Measurements from ENCODE around the gene SFMBT1.
"Not testable (repeated sequence)": the region's sequence is repeated elsewhere in the genome, so short reads cannot be mapped to it uniquely, and the experiment has no call there.

The SFMBT1 gene

DNA sequence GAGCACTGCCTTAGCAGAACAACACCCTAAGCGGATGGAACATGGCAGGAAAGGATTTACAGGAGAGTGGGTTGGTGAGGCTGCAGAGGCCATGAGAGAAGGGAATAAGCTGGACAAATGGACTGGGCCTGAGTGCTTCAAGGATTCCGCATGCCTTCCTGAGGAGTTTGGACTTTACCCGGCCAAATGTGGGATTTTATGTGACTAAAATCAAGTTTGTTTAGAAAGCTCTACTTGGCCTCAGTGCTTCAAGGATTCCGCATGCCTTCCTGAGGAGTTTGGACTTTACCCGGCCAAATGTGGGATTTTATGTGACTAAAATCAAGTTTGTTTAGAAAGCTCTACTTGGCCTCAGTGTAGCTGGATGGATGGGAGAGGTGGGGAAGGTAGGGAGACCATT, 10.9 kb downstream of the SFMBT1 start:
- DNase-seq: not testable (repeated sequence)

DNA sequence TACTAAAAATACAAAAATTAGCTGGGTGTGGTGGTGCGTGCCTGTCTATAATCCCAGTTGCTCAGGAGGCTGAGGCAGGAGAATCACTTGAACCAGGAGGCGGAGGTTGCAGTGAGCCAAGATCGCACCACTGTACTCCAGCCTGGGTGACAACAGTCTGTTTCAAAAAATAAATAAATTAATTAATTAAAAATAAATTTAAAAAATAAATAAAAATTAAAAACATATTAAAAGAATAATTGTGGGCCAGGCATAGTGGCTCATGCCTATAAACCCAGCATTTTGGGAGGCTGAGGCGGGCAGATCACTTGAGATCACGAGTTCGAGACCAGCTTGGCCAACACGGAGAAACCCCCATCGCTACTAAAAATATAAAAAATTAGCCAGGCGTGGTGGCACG, 11.5 kb downstream of the SFMBT1 start:
- not testable (repeated sequence) for DNase-seq

DNA sequence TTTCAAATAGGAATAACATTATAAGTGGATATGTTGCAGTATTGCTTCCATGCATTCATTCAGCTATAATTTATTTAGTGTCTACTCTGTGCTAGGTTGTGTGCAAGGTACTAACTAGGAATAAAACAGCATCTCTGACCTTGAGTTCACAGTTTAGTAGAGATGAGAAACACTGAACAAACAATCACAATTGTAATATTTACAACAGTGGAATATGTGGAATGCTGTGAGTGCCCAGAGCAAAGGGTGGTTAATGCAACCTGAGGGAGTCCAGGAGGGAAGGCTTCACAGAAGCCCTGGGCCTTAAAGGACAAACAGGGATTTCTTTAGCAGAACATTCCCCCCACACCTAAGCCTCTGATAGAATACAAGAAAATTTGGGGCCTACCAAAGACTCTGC, 13.3 kb downstream of the SFMBT1 start:
- DNase-seq: no peak

DNA sequence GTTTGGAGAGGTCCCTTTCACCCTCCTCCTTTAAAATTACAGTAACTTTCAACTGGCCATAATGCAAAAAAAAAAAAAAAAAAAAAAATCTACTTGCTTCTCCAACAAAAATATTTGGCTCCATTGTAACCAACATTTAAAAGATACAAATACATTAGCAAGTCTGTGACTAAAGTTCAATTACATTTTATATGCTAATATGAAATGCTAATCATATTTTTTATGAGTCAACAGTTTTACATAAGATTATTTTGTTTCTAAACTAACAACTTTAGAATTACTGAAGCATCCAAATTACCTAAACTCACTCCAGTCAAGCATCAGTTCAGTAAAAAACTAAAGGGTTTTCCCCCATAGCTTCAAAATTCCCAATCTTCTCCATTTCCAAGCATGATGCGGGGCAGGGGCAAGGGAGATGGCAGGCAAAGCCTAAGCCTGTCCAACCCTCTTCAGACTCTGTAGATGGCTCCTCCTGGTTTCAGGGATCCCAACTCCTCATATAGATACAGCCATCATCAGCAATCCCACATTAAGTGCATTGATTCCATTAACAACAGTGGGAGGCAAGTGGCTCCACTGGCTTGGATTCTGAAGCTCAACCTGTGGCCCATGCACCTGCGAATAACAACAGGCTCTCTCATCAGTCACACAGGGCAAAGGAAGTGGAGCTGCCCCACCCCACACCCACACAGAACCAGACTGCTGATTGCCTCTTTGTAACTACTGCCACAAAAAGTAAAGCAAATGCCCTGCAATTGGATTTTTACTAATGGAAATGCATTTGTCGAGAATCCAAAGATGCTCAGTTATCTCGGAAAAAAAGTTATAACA, 15.0 kb downstream of the SFMBT1 start:
- DNase-seq: no peak

DNA sequence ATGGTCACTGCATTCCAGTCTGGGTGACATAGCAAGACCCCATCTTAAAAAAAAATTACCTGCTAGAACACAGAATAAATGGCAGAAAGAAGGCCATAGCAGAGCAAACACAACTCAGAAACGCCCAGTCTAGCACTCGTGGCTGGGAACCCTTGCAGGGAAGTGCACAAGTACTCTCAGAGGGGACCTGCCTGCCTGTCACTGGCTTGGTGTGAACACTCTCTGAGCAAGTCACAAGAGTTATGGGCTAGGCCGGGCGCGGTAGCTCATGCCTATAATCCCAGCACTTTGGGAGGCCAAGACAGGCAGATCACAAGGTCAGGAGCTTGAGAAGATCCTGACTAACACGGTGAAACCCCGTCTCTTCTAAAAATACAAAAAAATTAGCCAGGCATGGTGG, 17.2 kb downstream of the SFMBT1 start:
- DNase-seq: no peak

DNA sequence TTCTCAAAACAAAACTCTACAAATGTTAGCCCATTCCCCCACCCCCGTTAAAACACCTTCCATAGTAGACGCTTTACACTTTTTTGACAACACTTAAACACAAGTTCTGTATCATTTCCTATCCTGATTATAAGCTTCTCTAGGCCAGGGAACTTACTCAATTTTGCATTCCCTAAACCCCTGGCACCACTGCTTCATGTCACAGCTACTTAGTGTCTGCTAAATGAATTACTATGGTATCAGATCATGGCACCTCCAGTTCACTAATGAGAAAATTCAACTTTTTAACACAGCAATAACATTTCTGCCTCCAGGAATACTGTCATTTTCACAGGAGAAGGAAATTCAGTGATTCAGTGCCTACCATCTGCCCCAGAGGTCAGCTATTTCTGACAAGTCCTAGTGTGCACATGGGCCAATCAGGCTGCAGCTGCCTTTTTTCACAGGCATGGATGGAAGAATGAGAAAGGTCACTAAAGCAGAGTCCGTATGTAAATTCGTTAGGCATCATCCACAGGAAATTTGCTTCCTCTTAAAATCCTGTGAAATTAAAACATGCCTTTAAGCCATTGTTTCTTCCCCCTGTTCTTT, 18.5 kb downstream of the SFMBT1 start:
- DNase-seq: no peak

DNA sequence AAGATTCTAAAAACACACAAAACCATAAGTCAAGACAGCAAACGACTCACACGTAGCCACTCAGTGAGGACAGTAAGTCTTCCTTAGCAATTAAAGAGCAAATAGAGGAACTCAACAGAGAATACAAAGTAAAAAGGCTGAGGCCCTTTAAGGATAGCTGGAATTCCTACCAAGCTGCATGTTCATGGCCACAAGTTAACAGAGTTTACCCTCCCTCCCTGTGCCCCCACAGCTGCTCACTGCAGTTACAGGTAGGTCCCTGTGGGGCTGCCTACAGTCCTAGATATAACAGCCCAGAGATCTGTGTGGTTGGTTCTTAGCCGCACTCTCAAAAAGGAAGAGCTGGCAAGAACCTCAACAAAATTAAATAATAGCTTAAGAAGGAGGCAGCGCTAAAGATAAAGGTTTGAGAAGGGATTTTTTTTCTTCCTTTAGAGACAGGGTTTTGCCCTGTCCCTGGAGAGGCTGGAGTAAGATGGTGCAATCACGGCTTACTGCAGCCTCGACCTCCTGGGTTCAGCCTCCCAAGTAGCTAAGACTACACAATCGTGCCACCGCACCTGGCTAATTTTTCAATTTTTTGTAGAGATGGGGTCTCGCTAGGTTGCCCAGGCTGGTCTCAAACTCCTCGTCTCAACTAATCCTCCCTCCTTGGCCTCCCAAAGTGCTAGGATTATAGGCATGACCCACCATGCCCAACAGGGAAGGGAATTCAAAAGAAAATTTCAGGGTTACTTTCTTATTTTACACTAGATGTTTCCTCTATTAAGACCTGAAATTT, 19.3 kb downstream of the SFMBT1 start:
- no peak for DNase-seq

DNA sequence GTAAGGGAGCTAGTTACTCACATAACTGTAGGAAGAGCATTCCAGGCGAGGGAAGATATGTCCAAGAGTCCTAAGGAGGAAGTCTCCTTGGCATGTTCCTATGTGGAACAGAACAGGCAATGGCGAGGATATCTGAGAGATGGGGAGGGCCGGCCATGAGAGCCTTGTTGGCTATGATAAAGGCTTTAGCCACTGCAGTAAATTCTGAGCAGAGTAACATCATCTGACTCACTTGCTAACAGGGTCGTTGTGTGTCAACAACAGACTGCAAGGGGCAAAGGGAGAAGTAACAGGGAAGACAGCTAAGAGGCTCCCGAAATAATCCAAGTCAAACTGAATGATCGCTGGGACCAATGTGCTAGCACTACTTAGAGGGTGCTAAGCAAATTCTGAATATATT, 21.6 kb downstream of the SFMBT1 start:
- DNase-seq: no peak

DNA sequence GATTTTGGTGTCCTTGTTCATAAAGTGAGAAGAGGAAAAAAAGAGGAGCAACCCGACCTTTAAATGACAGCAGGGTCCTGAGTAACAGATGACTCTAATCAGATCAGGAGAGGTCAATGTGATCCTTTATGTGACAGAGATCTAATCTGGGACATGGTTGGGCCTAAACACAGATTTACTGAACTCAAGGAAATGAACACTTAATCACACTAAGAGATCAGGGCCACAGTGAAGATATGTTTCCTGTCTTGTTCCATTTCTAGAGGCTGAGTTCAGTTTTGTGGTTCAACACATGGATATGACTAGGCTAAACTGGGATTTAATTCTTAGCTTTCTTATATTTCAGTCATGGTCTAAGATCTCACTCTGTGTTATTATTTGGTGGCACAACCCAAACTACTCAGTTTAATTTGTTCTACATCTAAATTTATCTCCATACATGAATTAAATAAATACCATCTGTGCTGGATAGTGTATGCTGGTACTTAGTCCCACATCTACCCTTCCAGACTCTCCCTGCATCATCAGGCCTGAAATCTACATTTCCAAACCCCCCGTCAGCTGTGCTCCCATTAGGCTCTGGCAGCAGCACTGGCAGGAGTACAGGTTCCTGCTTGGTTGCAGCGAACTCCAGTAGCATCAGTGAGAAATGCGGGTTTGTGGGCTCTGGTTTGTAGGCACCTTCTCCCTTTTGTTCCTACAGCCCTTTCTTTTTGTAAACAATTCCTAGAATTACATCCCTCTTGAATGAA, 22.6 kb downstream of the SFMBT1 start:
- DNase-seq: no peak

DNA sequence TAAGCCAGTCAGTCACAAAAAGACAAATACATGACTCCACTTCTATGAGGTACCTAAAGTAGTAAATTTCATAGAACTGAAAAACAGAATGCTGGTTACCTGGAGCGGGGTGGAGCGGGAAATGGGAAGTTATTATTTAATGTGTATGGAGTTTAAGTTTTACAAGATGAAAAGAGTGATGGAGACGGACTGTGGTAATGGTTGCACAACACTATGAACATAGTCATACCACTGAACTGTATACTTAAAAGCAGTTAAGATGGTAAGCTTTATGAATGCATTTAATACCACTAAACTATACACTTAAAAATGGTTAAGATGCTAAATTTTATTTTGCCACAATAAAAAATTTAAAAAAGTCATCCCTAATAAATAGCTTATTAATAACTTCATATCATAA, 23.2 kb downstream of the SFMBT1 start:
- no peak for DNase-seq

DNA sequence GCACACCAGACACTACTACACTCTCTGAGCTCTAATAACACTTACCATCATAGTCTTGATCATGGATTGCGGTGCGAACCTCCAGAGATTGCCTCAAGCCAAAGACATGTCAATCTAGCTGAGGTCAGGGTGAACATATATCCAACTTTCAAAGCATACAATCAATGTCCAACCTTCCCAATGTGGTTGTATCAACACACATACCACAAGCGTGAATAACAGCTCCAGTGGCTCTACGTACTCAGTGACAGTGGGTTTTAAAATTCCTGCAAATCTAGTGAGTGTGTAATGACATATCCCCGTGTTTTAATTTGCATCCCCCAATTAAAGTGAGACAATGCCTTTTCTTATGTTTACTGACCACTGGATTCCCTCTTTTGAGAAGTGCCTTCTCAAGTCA, 29.6 kb downstream of the SFMBT1 start:
- DNase-seq: no peak

DNA sequence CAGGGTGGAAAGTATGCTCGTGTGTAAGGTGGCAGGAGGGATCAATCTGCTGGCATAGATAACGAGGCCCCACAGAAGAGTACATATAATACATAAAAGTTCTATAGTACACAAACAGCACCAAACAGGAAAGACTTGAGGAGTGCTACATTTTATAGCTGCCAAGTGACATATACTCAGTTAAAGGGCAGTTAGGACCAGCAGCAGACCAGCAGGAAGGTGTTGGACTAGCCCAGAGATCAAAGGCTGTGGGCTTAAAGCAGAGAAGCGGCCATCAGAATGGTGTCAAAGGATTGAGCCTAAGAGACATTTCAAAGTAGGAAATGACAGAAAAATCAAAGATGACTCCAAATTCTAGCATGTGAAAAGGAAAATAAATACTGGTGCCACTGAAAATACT, 34.5 kb downstream of the SFMBT1 start:
- no peak for DNase-seq

DNA sequence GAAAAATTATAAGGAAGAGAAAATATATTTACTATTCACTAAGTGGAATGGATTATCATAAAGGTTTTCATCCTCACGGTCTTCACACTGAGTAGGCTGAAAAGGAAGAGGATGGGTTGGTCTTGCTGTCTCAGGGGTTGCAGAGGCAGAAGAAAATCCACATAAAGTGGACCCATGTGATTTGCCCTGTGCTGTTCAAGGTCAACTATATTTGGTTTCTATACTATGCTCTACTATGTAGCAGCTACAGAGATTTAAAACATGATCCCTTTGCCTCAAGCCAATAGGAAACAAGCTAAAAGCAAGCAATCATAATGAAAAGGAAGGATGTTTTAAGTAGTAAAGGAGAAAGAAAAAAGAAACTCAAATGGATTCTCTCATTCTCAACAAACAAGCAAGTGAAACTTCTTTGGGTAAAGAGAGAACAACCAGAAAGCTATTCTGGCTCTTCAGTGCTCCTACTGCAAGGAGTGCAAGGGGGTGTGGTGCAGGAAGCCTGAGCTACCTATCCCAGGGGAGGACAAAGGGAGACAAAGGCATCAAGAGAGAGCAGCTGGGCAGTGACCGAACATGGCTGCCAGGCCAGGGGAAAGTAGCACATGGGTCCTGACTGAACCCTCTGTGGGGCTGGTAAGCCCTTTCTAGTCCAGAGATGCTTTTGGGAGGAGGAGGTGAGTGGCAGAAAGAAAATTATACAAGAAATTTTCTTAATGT, 35.9 kb downstream of the SFMBT1 start:
- DNase-seq: no peak

DNA sequence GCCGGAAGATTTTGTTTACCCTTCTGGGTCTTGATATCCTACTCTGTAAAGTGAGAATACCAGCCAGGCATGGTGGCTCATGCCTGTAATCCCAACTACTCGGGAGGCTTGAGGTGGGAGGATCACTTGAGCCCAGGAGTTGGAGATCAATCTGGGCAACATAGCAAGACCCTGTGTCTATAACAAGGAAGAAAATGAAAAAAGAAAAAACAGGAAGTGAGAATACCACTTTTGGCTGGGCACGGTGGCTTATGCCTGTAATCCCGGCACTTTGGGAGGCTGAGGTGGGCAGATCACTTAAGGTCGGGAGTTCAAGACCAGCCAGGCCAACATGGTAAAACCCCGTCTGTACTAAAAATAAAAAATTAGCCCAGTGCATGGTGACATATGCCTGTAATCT, 36.9 kb downstream of the SFMBT1 start:
- DNase-seq: no peak

DNA sequence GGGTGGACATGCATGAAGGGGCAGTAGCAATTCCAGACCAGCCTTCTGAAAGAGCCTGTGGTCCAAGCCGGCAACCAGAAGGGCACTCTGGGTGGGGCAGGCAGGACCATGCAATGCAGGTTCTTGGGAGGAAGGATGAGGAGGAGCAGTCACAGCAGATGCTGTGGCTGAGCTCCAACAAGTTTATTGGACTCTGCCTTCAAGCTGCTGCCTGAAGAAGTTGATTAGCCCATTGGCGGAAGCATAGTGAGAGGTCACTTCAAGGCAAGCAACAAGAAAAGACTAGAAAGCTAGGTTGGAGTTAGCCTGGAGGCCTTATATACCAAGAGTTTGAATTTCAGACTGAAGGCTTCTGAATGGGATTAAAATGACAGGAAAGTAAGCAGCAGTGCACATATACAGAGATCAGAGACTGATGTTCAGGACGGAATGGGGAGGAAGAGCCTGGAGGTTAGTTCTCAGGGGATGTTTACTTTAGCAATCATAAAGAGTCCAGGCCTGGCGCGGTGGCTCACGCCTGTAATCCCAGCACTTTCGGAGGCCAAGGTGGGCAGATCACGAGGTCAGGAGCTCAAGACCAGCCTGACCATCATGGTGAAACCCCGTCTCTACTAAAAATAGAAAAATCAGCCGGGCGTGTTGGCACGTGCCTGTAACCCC, 39.9 kb downstream of the SFMBT1 start:
- no peak for DNase-seq

DNA sequence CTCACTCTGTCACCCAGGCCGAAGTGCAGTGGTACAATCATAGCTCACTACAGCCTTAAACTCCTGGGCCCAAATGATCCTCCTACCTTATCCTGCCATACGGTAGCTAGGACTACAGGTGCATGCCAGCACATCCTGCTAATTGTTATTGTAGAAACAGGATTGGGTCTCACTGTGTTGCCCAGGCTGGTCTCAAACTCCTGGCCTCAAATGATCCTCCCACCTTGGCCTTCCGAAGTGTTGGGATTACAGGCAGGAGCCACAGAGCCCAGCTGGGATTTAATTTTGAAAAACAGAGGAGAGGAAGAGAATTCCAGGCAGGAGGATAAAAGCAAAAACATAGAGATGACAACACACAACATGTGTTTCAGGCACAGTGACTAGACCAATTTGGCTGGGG, 40.5 kb downstream of the SFMBT1 start:
- no peak for DNase-seq

DNA sequence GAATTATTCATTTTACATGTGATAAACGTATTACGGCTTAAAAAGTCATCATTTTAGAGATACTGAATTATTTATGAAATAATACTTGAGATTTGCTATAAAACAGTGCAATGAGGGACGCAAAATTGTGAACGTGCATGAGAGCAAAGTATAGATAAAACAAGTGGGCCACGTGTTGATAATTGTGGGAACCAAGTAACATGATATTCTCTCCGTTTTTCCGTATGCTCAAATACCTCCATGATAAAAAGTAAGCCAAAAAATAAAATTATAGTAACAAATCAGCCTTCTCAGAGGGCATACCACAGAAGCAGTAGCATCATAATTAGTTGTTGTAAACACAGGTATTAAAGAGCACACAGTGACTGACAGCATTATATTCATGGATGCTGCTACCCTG, 42.6 kb downstream of the SFMBT1 start:
- DNase-seq: no peak

DNA sequence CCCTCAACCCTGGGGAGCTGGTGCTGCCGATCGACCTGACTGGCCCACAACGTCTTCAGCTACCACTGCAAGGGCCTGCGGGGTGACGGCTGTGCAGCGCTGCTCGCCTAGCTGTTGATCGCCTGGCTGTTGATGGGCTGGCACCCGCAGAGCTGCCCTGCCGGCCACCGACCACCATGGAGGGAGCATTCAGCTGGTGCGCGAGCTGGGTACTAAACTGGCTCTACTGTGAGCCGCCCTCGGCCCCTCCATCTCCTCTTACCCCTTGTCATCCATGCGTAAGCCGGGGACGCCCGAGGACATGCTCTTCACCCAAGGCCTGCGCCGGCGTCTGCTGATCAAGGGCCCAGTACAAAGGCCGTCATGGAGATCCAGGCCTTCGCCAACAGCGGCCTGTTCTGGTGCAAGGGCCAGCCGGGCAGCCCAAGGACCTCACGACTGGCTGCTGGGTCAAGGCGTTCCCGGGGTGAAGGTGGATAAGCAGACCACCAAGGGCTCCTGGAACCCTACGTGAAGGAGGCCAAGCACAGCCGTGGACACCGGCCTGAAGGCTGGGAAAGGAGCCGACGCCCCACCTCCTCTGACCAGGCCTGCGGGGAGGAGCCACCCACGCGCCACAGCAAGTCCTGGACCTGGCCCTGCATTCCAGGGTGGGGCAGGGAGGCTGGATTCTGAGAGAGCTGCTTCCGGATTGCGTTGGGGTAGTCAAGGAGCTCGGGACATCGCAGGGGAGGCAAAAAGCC, 46.9 kb downstream of the SFMBT1 start:
- DNase-seq: no peak

DNA sequence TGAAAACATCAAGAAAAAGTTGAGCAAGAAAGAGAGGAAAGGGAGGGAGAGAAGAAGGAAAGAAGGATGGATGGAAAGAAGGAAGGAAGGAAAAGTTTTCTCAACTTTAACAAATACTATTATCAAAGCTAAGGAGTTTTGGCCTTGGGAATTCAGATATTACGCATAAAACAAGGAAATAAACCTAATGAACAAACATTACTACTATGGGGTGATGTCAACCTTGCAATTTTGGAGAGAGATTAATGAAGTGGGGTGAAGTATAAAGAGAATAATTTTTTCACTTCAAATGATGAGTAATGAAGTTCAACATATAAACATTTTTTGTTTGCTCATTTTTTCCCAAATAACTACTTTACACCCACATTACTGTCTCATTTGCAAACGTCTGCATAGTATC, 55.2 kb downstream of the SFMBT1 start:
- no peak for DNase-seq

DNA sequence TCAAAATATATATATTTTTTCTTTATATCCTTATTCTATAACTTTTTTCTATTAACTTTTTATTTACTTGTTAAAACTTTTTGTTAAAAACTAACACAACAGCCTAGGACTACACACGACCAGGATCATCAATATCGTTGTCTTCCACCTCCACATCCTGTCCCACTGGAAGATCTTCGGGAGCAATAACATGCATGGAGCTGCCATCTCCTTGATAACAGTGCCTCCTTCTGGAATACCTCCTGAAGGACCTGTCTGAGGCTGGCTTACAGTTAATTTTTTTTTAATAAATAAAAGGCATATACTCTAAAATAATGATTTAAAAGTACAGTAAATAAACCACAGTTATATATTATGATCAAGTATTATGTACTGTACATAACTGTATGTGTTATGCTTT, 58.9 kb downstream of the SFMBT1 start:
- no peak for DNase-seq

DNA sequence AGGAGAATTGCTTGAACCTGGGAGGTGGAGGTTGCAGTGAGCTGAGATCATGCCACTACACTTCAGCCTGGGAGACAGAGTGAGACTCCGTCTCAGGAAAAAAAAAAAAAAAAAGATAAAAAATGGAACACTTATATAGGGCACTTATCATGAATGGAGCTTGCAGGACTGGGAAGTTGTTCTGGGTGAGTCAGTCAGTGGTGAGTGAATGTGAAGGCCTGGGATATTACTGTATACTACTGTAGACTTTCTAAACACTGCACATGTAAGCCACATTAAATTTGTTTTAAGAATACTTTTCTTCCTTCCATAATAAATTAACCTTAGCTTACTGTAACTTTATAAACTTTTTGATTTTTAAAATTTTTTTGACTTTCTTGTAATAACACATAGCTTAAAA, 59.8 kb downstream of the SFMBT1 start:
- DNase-seq: no peak

Data from DMS79 treated with DMSO at 0.1 percent for 48 hours (cell line).